SK-N-DZ (cell line): ENCODE results near the gene KCNQ5.
"Not testable (repeated sequence)": the region's sequence is repeated elsewhere in the genome, so short reads cannot be mapped to it uniquely, and the experiment has no call there.

Experiments used
- DNase-seq: peaks from one replicate; pipeline ENCODE4 v3.0.0-alpha.2; 2015; ENCODE audit warnings: low spot score

KCNQ5 gene

DNA sequence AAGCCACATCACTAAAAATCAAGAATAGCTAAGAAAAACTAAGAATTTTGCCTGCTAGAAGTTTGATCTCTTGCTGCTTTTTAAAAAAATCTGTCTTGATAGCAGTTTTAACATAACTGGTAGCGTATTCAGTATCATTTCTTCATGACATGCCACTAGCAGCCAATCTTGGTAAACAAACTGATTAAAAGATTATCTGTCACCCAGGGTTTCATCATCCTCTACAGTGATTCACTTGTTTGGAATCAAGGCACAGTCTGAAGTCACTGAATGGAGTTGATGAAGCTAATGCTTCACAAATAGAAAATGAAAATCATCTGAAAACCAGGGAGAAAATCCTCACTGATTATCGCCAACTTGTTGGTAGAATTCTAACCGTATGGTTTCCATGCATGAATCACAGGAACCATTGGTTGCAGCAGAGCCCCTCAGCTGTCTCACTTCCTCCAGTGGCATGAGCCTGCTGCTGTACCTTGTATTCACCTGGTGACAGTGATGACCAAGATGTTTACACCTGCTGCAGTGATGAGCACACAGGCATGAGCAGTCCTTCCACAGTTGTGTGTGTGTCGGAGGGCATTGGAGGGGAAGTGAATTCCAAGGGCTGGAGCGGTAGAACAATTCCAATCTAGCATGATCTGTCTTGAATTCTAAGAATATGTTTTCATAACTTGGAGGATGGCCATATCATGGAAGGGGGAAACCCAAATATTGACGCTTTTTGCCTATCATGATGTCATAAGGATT is 328.4 kb downstream of the KCNQ5 start:
- no peak for DNase-seq

- DNase-seq: no peak
Measured at GRCh38 chr6:72952808-72953630, 331.2 kb downstream of the KCNQ5 start.

DNA sequence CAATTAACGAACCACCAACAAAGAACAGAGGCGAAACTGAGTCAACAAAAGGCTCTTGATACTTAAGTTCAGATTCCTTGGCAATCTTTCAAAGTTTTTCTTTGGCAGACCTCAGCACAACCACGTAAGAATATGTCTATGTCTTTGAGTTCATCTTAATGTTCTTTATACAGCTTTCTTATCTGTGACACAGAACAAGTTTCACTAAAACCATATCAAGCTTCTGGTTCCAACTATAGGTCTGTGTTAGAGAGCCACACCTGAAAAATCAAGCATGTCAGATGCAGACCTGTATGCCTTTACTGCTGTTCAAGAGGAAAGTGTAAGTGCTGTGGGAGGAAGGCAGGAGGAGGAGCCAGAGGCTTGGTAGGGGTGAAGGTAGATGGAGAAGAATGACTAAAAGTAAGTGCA is 332.1 kb downstream of the KCNQ5 start:
- DNase-seq: no peak

GRCh38 chr6:72954716-72955115 is 332.9 kb downstream of the KCNQ5 start:
- DNase-seq: no peak

DNA sequence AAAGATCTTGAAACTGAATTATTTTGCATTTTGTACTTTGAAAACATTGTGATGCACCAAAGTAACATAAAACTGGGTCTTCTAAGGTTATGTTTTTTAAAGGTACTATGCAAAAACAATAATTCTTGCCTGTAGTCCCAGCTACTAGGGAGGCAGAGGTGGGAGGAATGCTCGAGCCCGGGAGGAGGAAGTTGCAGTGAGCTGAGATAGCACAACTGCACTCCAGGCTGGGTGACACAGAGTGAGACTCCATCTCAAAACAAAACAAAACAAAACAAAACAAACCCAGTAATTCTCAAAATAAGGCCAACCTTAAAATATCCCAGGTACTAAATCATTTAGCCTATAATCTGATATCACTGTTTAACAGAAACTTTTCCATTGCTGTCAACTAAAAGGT is 333.8 kb downstream of the KCNQ5 start:
- no peak for DNase-seq

DNA sequence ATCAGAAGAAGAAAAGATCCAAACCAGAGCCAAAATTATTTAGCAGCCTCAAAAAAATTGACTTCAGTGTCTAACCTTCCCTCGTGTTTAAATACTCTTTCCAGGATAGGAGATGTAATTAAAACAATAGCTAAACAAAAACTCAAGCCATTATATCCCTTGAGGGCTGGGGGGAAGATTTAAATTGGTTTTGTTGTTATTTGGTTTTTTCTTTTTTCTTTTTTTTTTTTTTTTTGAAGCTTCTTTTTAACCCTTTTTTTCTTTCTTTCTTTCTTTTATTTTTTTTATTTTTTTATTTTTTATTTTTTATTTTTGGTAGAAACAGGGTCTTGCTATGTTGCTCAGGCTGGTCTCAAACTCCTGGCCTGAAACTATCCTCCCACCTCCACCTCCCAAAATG is 334.4 kb downstream of the KCNQ5 start:
- DNase-seq: no peak

DNA sequence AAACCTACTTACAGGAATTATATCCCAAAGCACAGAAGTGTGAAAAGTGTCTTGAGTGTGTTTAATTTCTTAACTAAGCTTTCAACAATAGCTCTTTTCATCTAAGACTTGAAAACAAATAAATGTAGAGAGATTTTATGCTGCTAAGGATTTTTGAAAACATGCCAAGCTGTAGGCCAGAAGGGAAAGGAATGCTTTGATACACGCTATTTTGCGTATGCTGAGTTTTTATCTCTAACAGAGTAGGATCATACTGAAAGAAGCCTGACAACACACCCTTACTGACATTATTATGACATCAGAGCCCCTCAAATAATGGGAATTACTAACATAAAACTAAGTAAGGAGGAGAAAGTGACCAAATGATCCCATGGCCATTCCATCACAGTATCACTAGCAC is 338.0 kb downstream of the KCNQ5 start:
- DNase-seq: no peak

DNA sequence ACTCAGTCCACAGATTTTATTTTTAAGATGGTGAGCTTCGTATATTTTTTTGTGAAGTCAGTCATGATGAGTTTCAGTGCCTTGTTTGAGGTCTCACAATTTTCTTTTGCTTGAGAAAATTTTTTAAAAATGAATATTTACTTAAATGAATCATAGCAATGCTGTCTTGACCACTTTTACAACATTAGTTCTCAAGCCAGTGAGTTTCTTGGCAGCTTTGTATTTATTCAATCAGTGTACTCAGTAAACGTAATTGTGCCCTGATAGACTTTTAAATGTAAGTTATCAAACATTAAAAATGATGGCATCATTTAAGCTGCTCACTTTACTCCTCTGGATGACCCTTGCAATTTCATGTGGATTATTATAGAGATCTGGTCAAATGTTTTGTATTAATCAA is 342.1 kb downstream of the KCNQ5 start:
- DNase-seq: no peak

GRCh38 chr6:72966628-72967280 is 344.9 kb downstream of the KCNQ5 start:
- no peak for DNase-seq

DNA sequence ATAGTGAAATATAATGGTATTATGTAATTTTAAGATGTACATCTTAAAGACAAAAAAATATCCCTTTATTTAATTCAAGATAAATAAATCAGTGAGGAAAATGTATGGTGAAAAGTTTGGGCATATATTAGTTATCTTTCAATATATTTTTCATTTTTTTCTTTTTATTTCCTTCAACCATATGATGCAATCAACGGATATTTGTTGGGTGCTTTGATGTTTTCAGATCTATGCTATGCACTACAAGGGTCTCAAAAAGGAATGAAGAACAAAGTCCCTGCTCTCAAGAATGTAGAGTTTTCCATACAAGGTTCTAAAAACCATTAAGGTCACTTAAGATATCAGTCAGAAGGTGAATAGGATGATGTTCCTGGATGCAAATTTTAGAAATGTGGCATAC is 345.5 kb downstream of the KCNQ5 start:
- no peak for DNase-seq

DNA sequence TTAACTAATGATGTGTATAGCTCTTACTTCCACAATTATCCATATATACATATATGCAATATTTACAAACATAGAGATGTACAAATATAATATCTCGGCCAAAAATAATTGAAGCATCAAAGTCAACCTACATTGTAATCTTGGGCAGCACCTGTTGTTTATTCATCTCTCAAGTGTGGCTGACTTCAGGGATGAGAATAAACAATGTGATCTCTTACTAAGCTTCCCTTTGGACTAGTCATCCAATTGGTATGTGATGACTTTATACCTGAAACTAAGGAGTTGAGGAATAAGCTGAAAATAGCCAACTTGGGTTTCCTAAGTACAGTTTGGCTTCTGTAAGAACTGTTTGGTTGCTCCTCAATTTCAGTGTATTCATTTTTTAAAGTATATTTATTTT is 346.8 kb downstream of the KCNQ5 start:
- no peak for DNase-seq

DNA sequence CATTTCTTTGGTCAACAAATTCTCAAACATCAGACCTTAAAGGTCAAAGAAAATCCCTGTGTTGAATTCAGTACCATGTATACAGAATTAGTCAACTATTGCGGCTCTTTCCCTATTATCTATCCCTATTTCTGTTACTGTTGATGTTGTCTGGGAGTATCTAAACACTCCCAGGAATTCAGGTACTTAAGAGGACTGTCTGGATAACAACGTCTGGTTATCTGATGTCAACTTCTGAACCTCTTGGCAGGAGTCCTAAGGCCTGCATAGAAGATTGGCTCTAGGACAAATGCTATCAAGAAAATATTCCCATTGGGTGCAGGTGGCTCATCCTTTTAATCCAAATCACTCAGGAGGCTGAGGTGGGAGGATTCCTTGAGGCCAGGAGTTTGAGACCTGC is 347.8 kb downstream of the KCNQ5 start:
- DNase-seq: no peak

- no peak for DNase-seq
Measured at GRCh38 chr6:72972579-72972978, 350.7 kb downstream of the KCNQ5 start.

DNA sequence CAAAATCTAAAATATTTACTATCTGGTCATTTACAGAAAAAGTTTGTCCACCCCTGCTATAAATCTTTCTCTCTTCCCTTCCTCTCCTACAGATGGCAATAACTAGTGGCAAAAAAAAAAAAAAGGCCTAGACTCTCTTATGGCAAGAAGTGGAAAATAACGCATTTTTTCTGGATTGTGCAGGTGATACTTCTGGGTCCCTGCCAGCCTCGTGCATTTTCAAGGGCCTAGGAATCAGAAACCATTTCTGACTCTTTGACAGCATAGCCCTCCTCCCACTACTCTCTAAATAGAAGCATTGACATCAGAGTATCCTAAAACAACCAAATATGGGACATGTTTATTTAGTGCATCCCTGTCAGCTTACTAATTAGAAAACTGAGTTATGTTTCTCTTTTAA is 352.4 kb downstream of the KCNQ5 start:
- DNase-seq: no peak

DNA sequence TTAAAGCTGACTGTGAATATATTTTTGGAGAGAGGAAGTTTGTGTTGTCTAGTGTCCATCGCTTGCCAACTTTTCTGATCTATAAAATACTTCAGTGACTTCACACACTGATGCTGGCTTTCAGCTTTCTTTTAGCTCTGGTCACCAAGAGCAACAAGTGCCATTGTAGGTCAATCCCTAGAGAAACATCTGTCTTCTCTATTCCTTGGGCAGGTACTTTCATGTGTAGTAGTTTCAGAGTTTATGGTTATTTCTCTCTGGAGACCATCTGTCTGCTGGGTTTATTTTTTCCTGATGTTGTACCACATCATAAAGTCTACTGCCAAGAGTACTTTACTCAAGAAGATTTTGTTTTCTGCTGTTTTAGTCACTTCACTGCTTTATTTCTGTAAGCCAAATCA is 353.5 kb downstream of the KCNQ5 start:
- no peak for DNase-seq

DNA sequence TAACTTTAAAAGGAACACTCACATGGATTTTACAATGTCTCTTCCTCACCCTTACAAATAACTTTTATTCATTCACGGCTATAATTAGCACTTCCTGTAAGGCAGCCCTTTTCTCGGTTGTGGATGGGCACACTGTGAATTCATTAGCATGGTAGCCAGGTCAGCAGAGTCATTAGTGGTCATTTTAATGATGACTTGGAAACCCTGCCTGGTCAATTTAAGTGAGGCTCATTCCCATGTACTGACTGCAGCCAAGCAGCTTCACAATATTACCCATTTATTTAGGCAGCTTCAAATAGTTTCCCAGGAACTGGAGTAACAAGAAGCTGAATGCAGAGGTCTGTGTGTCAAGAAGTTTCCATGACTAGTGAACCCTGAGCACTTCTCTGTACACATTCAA is 354.6 kb downstream of the KCNQ5 start:
- DNase-seq: no peak

- peak; percentile 58 for DNase-seq
Measured at GRCh38 chr6:72977114-72977513, 355.2 kb downstream of the KCNQ5 start.

DNA sequence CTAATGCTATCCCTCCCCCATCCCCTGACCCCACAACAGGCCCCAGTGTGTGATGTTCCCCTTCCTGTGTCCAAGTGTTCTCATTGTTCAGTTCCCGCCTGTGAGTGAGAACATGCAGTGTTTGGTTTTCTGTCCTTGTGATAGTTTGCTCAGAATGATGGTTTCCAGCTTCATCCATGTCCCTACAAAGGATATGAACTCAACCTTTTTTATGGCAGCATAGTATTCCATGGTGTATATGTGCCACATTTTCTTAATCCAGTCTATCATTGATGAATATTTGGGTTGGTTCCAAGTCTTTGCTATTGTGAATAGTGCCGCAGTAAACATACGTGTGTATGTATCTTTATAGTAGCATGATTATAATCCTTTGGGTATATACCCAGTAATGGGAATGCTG is 356.9 kb downstream of the KCNQ5 start:
- DNase-seq: not testable (repeated sequence)

GRCh38 chr6:72984189-72984831 is 362.4 kb downstream of the KCNQ5 start:
- not testable (repeated sequence) for DNase-seq

DNA sequence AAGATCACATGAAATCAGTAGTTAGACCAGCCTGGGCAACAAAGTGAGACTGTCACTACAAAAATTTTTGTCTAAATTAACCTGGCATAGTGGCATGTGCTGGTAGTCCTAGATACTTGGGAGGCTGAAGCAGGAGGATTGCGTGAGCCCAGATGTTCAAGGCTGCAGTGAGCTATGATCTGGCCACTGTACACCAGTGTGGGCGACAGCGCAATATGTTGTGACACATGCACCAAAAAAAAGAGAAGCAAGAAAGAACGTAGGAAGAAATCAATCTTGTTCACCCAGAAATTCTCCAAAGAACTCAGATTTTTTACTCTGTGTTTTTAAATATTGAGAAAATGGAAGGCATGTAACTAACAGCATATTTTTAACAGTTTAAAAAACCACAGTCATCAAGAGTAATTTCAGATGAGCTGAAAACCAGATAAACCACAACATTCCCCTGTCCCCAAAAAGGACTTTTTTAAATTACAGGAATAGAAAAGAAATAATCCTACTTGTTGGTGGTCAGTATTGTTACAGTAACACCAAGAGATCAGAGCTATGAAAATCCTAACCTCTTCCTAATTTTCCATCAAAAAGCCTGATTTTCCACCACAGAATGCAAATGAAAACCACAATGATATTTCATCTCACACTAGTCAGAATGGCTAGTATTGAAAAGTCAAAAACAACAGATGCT is 363.3 kb downstream of the KCNQ5 start:
- DNase-seq: no peak

DNA sequence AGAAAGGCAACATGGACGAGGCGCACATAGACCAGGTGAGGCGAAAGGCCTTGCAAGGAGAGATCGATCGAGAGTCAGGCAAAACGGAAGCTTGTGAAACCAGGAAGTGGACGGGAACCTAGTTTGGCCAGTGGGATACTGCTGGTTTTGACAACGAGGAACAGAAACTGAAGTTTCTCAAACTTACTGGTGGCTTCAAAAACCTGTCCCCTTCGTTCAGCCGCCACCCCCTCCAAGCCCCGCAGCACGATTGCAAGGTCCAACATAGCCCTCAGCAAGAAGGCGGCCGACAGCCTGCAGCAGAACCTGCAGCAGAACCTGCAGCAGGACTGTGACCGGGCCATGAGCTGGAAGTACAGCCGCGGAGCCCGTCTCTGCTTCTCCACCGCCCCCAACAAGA is 365.4 kb downstream of the KCNQ5 start:
- no peak for DNase-seq

DNA sequence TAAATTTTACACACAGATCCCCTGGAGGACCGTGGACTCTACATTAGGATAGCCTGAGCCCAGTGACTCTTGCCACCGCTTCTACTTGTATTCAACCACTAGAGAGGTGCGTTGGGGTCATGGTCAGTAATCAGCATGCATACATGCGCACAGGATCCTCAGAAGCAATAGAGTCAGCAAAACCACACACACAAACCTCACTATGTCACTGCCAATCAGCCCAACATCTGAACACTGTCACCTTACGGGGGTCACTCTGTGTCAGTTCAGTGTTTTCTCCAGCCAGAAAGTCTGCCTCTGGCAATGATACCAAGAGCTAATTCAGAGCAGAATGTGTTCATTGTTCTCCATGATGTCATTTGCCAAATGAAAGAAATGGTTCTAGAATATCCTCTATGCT is 378.1 kb downstream of the KCNQ5 start:
- no peak for DNase-seq
